Liver (tissue), 3 donors: Measurements from ENCODE around the gene GRK3.

Experiments
- JUND ChIP-seq, 2 donors: IDR thresholded peaks; 2 replicates each; pipeline ENCODE4 v1.6.1; 2016; ENCODE audit warnings: antibody characterized with exemption in 2 of 2
- NR2F2 ChIP-seq: IDR thresholded peaks from 2 replicates; pipeline ENCODE4 v1.6.1; 2016; ENCODE audit warnings: antibody characterized with exemption
- RAD21 ChIP-seq, 2 donors: IDR thresholded peaks; 2 replicates each; pipeline ENCODE4 v1.6.1; 2016; ENCODE audit warnings: antibody characterized with exemption in 2 of 2, mild to moderate bottlenecking in 2 of 2
- TF ChIP-seq, protein P1 (sequence below): fragments of 150-350 bp; IDR thresholded peaks from 2 replicates; pipeline ENCODE4 v1.5.1; 2017; ENCODE audit warnings: improper control_type of control experiment, low read depth, low read length; ENCODE audit not compliant: missing input control
- TF ChIP-seq, protein P2 (sequence below): IDR thresholded peaks from 2 replicates; pipeline ENCODE4 v1.6.1; 2016; ENCODE audit warnings: antibody characterized with exemption
- TF ChIP-seq, protein P3 (sequence below): IDR thresholded peaks from 2 replicates; pipeline ENCODE4 v1.6.1; 2016; ENCODE audit warnings: antibody characterized with exemption
- donor health status: healthy.
- donor health status: healthy.

DNA sequence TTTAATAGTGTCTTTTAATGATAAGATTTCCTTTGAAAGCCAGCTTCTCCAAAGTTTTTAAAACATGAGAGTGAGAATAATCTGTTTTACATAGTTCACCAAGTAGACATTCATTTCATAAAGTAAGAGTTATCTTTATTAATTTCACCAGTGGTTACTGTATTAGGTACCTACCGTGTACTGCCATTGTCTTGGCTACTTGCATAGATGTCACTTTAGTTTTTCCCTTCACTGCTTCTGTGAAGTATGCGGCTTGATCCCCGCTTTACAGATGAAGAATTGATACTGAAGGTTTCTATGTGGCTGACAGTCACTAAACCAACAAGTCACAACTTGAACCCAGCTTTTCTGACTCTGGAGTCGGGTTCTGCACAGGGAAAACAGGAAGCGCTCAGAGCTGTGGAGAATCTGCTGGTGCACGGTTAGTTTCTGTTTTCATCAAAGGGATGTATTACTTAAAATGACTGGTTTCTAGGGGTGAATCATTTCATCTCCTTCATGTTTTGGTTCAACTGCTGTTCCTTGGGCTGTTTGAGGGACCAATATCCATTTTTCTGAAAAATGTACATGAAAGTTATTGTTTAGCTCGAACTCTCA, 138.2 kb downstream of the GRK3 start:
- TF ChIP-seq, protein P1, sequence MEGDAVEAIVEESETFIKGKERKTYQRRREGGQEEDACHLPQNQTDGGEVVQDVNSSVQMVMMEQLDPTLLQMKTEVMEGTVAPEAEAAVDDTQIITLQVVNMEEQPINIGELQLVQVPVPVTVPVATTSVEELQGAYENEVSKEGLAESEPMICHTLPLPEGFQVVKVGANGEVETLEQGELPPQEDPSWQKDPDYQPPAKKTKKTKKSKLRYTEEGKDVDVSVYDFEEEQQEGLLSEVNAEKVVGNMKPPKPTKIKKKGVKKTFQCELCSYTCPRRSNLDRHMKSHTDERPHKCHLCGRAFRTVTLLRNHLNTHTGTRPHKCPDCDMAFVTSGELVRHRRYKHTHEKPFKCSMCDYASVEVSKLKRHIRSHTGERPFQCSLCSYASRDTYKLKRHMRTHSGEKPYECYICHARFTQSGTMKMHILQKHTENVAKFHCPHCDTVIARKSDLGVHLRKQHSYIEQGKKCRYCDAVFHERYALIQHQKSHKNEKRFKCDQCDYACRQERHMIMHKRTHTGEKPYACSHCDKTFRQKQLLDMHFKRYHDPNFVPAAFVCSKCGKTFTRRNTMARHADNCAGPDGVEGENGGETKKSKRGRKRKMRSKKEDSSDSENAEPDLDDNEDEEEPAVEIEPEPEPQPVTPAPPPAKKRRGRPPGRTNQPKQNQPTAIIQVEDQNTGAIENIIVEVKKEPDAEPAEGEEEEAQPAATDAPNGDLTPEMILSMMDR, result no peak
- TF ChIP-seq, protein P2, sequence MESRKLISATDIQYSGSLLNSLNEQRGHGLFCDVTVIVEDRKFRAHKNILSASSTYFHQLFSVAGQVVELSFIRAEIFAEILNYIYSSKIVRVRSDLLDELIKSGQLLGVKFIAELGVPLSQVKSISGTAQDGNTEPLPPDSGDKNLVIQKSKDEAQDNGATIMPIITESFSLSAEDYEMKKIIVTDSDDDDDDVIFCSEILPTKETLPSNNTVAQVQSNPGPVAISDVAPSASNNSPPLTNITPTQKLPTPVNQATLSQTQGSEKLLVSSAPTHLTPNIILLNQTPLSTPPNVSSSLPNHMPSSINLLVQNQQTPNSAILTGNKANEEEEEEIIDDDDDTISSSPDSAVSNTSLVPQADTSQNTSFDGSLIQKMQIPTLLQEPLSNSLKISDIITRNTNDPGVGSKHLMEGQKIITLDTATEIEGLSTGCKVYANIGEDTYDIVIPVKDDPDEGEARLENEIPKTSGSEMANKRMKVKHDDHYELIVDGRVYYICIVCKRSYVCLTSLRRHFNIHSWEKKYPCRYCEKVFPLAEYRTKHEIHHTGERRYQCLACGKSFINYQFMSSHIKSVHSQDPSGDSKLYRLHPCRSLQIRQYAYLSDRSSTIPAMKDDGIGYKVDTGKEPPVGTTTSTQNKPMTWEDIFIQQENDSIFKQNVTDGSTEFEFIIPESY, result no peak
- no peak for TF ChIP-seq RAD21 (IDR thresholded peaks at IDR 0.05)
- TF ChIP-seq, protein P3, sequence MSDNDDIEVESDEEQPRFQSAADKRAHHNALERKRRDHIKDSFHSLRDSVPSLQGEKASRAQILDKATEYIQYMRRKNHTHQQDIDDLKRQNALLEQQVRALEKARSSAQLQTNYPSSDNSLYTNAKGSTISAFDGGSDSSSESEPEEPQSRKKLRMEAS, result no peak
- TF ChIP-seq NR2F2, result no peak
- TF ChIP-seq JUND (IDR thresholded peaks at IDR 0.05), result no peak
